IMR-90 (cell line): ENCODE results near the gene POLR2E. TPM values are rescaled to one million over a fixed set of nuclear protein-coding genes. Genes with fewer than 3 reads are reported as not detected.

Experiments
- ATAC-seq: fragments of 200-7000 bp; cut with Tn5 transposase; 2 replicates; pipeline ENCODE4 v1.9.1; 2020; ENCODE audit warnings: low read depth, mild to moderate bottlenecking, moderate library complexity
- BruUV-seq: library from RNA; stranded (reverse); fragments of 400-500 nt; replicated peaks from 2 replicates; lab custom pipeline; 2021; lab: Mats Ljungman, UMichigan
- CTCF ChIA-PET: fragments of 300-600 bp; formaldehyde crosslinking; extraction: SDS; loops from one replicate; lab custom pipeline; 2021; ENCODE audit warnings: antibody characterized with exemption; lab: Yijun Ruan, JAX
- POLR2A ChIA-PET: fragments of 300-600 bp; sonication (Branson Sonifier 250); formaldehyde crosslinking; loops from one replicate; lab custom pipeline; 2022; ENCODE audit warnings: antibody characterized with exemption; ENCODE audit not compliant: unreplicated experiment; lab: Charles Lee
- DNase-seq: peaks from one replicate; pipeline ENCODE4 v3.0.0; 2013
- H2AFZ ChIP-seq: replicated peaks from 2 replicates; pipeline ENCODE3; 2013; ENCODE audit warnings: low read length, mild to moderate bottlenecking; ENCODE audit not compliant: poor library complexity
- H2AK5ac ChIP-seq: 2 replicates; pipeline ENCODE4 v1.6.1; 2013; ENCODE audit warnings: low read depth, low read length, inconsistent platforms
- H2AK9ac ChIP-seq: replicated peaks from 2 replicates; pipeline ENCODE3; 2013; ENCODE audit warnings: mild to moderate bottlenecking, low read depth, low read length, moderate library complexity; ENCODE audit not compliant: poor library complexity
- H2BK120ac ChIP-seq: 2 replicates; pipeline ENCODE4 v1.6.1; 2013; ENCODE audit warnings: low read depth, low read length, inconsistent platforms
- H2BK15ac ChIP-seq: 3 replicates; pipeline ENCODE4 v1.6.1; 2013; ENCODE audit warnings: low read depth, low read length, inconsistent platforms
- H2BK20ac ChIP-seq: 2 replicates; pipeline ENCODE4 v1.6.1; 2013; ENCODE audit warnings: low read depth, mild to moderate bottlenecking, inconsistent platforms, low read length, moderate library complexity
- H2BK5ac ChIP-seq: 2 replicates; pipeline ENCODE4 v1.6.1; 2013; ENCODE audit warnings: mild to moderate bottlenecking, low read depth, low read length, inconsistent platforms; ENCODE audit not compliant: poor library complexity, severe bottlenecking
- H3K14ac ChIP-seq: replicated peaks from 2 replicates; pipeline ENCODE4 v1.6.1; 2013; ENCODE audit warnings: low read depth, low read length, inconsistent platforms
- H3K18ac ChIP-seq: 2 replicates; pipeline ENCODE4 v1.6.1; 2013; ENCODE audit warnings: low read depth, low read length, control low read depth
- H3K23ac ChIP-seq: 2 replicates; pipeline ENCODE4 v1.6.1; 2013; ENCODE audit warnings: low read depth, low read length, inconsistent platforms
- H3K27ac ChIP-seq: 2 replicates; pipeline ENCODE4 v1.5.1; 2013; ENCODE audit warnings: mild to moderate bottlenecking, control low read depth, low read length; ENCODE audit not compliant: insufficient read depth
- H3K27me3 ChIP-seq: 2 replicates; pipeline ENCODE4 v1.6.1; 2013; ENCODE audit warnings: low read length; ENCODE audit not compliant: control insufficient read depth, insufficient read depth
- H3K36me3 ChIP-seq: 2 replicates; pipeline ENCODE4 v1.6.1; 2013; ENCODE audit warnings: low read length, mixed read lengths; ENCODE audit not compliant: control insufficient read depth, insufficient read depth
- H3K4ac ChIP-seq: 2 replicates; pipeline ENCODE4 v1.6.1; 2013; ENCODE audit warnings: low read depth, low read length, inconsistent platforms
- H3K4me1 ChIP-seq: 2 replicates; pipeline ENCODE4 v1.6.1; 2013; ENCODE audit warnings: low read length, mixed read lengths; ENCODE audit not compliant: control insufficient read depth, insufficient read depth
- H3K4me2 ChIP-seq: 2 replicates; pipeline ENCODE4 v1.6.1; 2013; ENCODE audit warnings: low read depth, mild to moderate bottlenecking, control low read depth, low read length, moderate library complexity
- H3K4me3 ChIP-seq: 2 replicates; pipeline ENCODE4 v1.5.1; 2013; ENCODE audit warnings: low read depth, mild to moderate bottlenecking, control low read depth, low read length, moderate library complexity; ENCODE audit not compliant: insufficient read depth
- H3K56ac ChIP-seq: 2 replicates; pipeline ENCODE4 v1.6.1; 2013; ENCODE audit warnings: low read length, inconsistent platforms; ENCODE audit not compliant: insufficient read depth; ENCODE audit errors: extremely low read depth
- H3K79me1 ChIP-seq, 2 experiments: 2 replicates each; pipeline ENCODE4 v1.6.1; 2013; ENCODE audit warnings: low read length in 2 of 2, inconsistent platforms in 1 of 2, low read depth in 1 of 2
- H3K9ac ChIP-seq: 2 replicates; pipeline ENCODE4 v1.6.1; 2013; ENCODE audit warnings: low read depth, low read length, control low read depth
- H3K9me1 ChIP-seq: 2 replicates; pipeline ENCODE4 v1.6.1; 2013; ENCODE audit warnings: low read length, inconsistent platforms; ENCODE audit not compliant: insufficient read depth
- H3K9me3 ChIP-seq: 2 replicates; pipeline ENCODE4 v1.6.1; 2013; ENCODE audit warnings: low read length; ENCODE audit not compliant: control insufficient read depth, insufficient read depth
- H4K20me1 ChIP-seq: 2 replicates; pipeline ENCODE4 v1.6.1; 2013; ENCODE audit warnings: low read length, inconsistent platforms; ENCODE audit not compliant: insufficient read depth
- H4K5ac ChIP-seq: 2 replicates; pipeline ENCODE4 v1.6.1; 2013; ENCODE audit warnings: mild to moderate bottlenecking, low read depth, low read length, control low read depth
- H4K8ac ChIP-seq, 2 experiments: 2 replicates each; pipeline ENCODE4 v1.6.1; 2013; ENCODE audit warnings: low read depth in 2 of 2, low read length in 2 of 2, control low read depth in 1 of 2, inconsistent platforms in 1 of 2
- H4K91ac ChIP-seq: 2 replicates; pipeline ENCODE4 v1.6.1; 2013; ENCODE audit warnings: low read depth, low read length, inconsistent platforms; ENCODE audit not compliant: insufficient read depth
- CHD1 ChIP-seq: IDR thresholded peaks from 2 replicates; pipeline ENCODE4 v1.6.1; 2012; ENCODE audit warnings: low read depth, low read length, improper control_type of control experiment
- WGBS, 2 experiments: methylation state at CpG; one replicate each; pipeline versions ENCODE4 v1.1.5 to v1.1.7; 2013; ENCODE audit warnings: missing lambda C conversion rate in 2 of 2; ENCODE audit not compliant: insufficient read length in 1 of 2; ENCODE audit errors: extremely low coverage in 2 of 2; 5-methylcytosine and 5-hydroxymethylcytosine counted together
- dilution Hi-C: fragments of 300-500 bp; cut with HindIII; formaldehyde crosslinking; loops from one replicate; pipeline ENCODE4 v1.14.3; 2018; ENCODE audit warnings: low sequenced_read_pairs; ENCODE audit not compliant: unreplicated experiment
- in situ Hi-C: fragments of 300-500 bp; cut with MboI; formaldehyde crosslinking; loops from 3 replicates; pipeline ENCODE4 v1.14.3; 2019; ENCODE audit warnings: low sequenced_read_pairs, inconsistent platforms, mixed read lengths
- intact Hi-C: fragments of 100-400 bp; cut with micrococcal nuclease; formaldehyde crosslinking; loops from 2 replicates; pipeline ENCODE4 v1.10.0; 2022
- polyA plus RNA-seq, 3 experiments: library from polyadenylated mRNA; depleted of rRNA; stranded (reverse); fragments of >200 nt; gene quantifications; 2 replicates each; pipeline ENCODE4 v1.2.3, GENCODE V29; 2012; ENCODE audit warnings: low replicate concordance in 1 of 3
- total RNA-seq: library from RNA; depleted of rRNA; stranded (reverse); fragments of >200 nt; gene quantifications from 2 replicates; pipeline ENCODE4 v1.2.3, GENCODE V29; 2012

Gene POLR2E
- total and polyA plus RNA-seq, 2 of the 4 experiments (the other 2 are of a cell fraction) = 294 to 391 TPM

GRCh38 chr19:1089891-1090290 lies 5.3 kb downstream of the POLR2E start:
- H3K9me3 ChIP-seq = no peaks in the 10 kb centered on the region
- H3K4ac ChIP-seq = no peak overlapping the region
- no peak overlapping the region for H2BK120ac ChIP-seq
- no peak overlapping the region for H2AK5ac ChIP-seq
- no peak overlapping the region for H3K23ac ChIP-seq
- intact Hi-C loops (no loop called here), dilution Hi-C loops (no loop called here), in situ Hi-C loops (no loop called here)
- no peak overlapping the region for H2BK5ac ChIP-seq
- no peaks in the 10 kb centered on the region for H3K9me1 ChIP-seq
- no peak overlapping the region for H2BK20ac ChIP-seq
- CTCF ChIA-PET = interaction anchor here (0.6 kb wide), 1 partner anchor 104 kb away, joined by 6 read pairs; no protein-coding TSS in a partner anchor
- DNase-seq (no peak), ATAC-seq (no peak)
- no peak overlapping the region for H2AFZ ChIP-seq
- no peak overlapping the region for H2BK15ac ChIP-seq
- no peak overlapping the region for H3K4me3 ChIP-seq
- peaks cover 5% of the 10 kb centered on the region; the same call in 1 of the 2 replicates for H3K4me1 ChIP-seq
- no peak overlapping the region for H4K91ac ChIP-seq
- no peak overlapping the region for H4K5ac ChIP-seq
- no peak for TF ChIP-seq CHD1
- POLR2A ChIA-PET = no interaction called here
- H3K4me2 ChIP-seq = no peak overlapping the region
- H3K18ac ChIP-seq = no peak overlapping the region
- no peak overlapping the region for H3K9ac ChIP-seq
- H3K36me3 ChIP-seq = peaks cover 44% of the 10 kb centered on the region
- H3K27ac ChIP-seq = no peak overlapping the region
- H4K8ac ChIP-seq = no peak overlapping the region
- WGBS, 2 experiments = 80% methylated on average over 4 of the region's 22 CpGs; no CpG with 5 or more reads in 1 of the 2 experiments
- H3K56ac ChIP-seq = no peak overlapping the region
- H3K79me1 ChIP-seq = peaks cover 3 to 28% of the 10 kb centered on the region in 2 experiments; a peak in 2 of 4 replicates
- peaks cover 28% of the 10 kb centered on the region for H4K20me1 ChIP-seq
- no peak overlapping the region for H2AK9ac ChIP-seq
- no peak overlapping the region for H3K14ac ChIP-seq
- no peaks in the 10 kb centered on the region for H3K27me3 ChIP-seq
- BruUV-seq = no TSS peak
